IMR-90 (cell line): ENCODE results near the gene LPO. TPM values are rescaled to one million over a fixed set of nuclear protein-coding genes. Genes with fewer than 3 reads are reported as not detected.

Source experiments
- ATAC-seq: fragments of 200-7000 bp; cut with Tn5 transposase; 2 replicates; pipeline ENCODE4 v1.9.1; 2020; ENCODE audit warnings: low read depth, mild to moderate bottlenecking, moderate library complexity
- BruUV-seq: library from RNA; stranded (reverse); fragments of 400-500 nt; replicated peaks from 2 replicates; lab custom pipeline; 2021; lab: Mats Ljungman, UMichigan
- CTCF ChIA-PET: fragments of 300-600 bp; formaldehyde crosslinking; extraction: SDS; loops from one replicate; lab custom pipeline; 2021; ENCODE audit warnings: antibody characterized with exemption; lab: Yijun Ruan, JAX
- POLR2A ChIA-PET: fragments of 300-600 bp; sonication (Branson Sonifier 250); formaldehyde crosslinking; loops from one replicate; lab custom pipeline; 2022; ENCODE audit warnings: antibody characterized with exemption; ENCODE audit not compliant: unreplicated experiment; lab: Charles Lee
- DNase-seq: peaks from one replicate; pipeline ENCODE4 v3.0.0; 2013
- H2AFZ ChIP-seq: replicated peaks from 2 replicates; pipeline ENCODE3; 2013; ENCODE audit warnings: low read length, mild to moderate bottlenecking; ENCODE audit not compliant: poor library complexity
- H2AK5ac ChIP-seq: 2 replicates; pipeline ENCODE4 v1.6.1; 2013; ENCODE audit warnings: low read depth, low read length, inconsistent platforms
- H2AK9ac ChIP-seq: replicated peaks from 2 replicates; pipeline ENCODE3; 2013; ENCODE audit warnings: mild to moderate bottlenecking, low read depth, low read length, moderate library complexity; ENCODE audit not compliant: poor library complexity
- H2BK120ac ChIP-seq: 2 replicates; pipeline ENCODE4 v1.6.1; 2013; ENCODE audit warnings: low read depth, low read length, inconsistent platforms
- H2BK15ac ChIP-seq: 3 replicates; pipeline ENCODE4 v1.6.1; 2013; ENCODE audit warnings: low read depth, low read length, inconsistent platforms
- H2BK20ac ChIP-seq: 2 replicates; pipeline ENCODE4 v1.6.1; 2013; ENCODE audit warnings: low read depth, mild to moderate bottlenecking, inconsistent platforms, low read length, moderate library complexity
- H2BK5ac ChIP-seq: 2 replicates; pipeline ENCODE4 v1.6.1; 2013; ENCODE audit warnings: mild to moderate bottlenecking, low read depth, low read length, inconsistent platforms; ENCODE audit not compliant: poor library complexity, severe bottlenecking
- H3K14ac ChIP-seq: replicated peaks from 2 replicates; pipeline ENCODE4 v1.6.1; 2013; ENCODE audit warnings: low read depth, low read length, inconsistent platforms
- H3K18ac ChIP-seq: 2 replicates; pipeline ENCODE4 v1.6.1; 2013; ENCODE audit warnings: low read depth, low read length, control low read depth
- H3K23ac ChIP-seq: 2 replicates; pipeline ENCODE4 v1.6.1; 2013; ENCODE audit warnings: low read depth, low read length, inconsistent platforms
- H3K27ac ChIP-seq: 2 replicates; pipeline ENCODE4 v1.5.1; 2013; ENCODE audit warnings: mild to moderate bottlenecking, control low read depth, low read length; ENCODE audit not compliant: insufficient read depth
- H3K27me3 ChIP-seq: 2 replicates; pipeline ENCODE4 v1.6.1; 2013; ENCODE audit warnings: low read length; ENCODE audit not compliant: control insufficient read depth, insufficient read depth
- H3K36me3 ChIP-seq: 2 replicates; pipeline ENCODE4 v1.6.1; 2013; ENCODE audit warnings: low read length, mixed read lengths; ENCODE audit not compliant: control insufficient read depth, insufficient read depth
- H3K4ac ChIP-seq: 2 replicates; pipeline ENCODE4 v1.6.1; 2013; ENCODE audit warnings: low read depth, low read length, inconsistent platforms
- H3K4me1 ChIP-seq: 2 replicates; pipeline ENCODE4 v1.6.1; 2013; ENCODE audit warnings: low read length, mixed read lengths; ENCODE audit not compliant: control insufficient read depth, insufficient read depth
- H3K4me2 ChIP-seq: 2 replicates; pipeline ENCODE4 v1.6.1; 2013; ENCODE audit warnings: low read depth, mild to moderate bottlenecking, control low read depth, low read length, moderate library complexity
- H3K4me3 ChIP-seq: 2 replicates; pipeline ENCODE4 v1.5.1; 2013; ENCODE audit warnings: low read depth, mild to moderate bottlenecking, control low read depth, low read length, moderate library complexity; ENCODE audit not compliant: insufficient read depth
- H3K56ac ChIP-seq: 2 replicates; pipeline ENCODE4 v1.6.1; 2013; ENCODE audit warnings: low read length, inconsistent platforms; ENCODE audit not compliant: insufficient read depth; ENCODE audit errors: extremely low read depth
- H3K79me1 ChIP-seq, 2 experiments: 2 replicates each; pipeline ENCODE4 v1.6.1; 2013; ENCODE audit warnings: low read length in 2 of 2, inconsistent platforms in 1 of 2, low read depth in 1 of 2
- H3K9ac ChIP-seq: 2 replicates; pipeline ENCODE4 v1.6.1; 2013; ENCODE audit warnings: low read depth, low read length, control low read depth
- H3K9me1 ChIP-seq: 2 replicates; pipeline ENCODE4 v1.6.1; 2013; ENCODE audit warnings: low read length, inconsistent platforms; ENCODE audit not compliant: insufficient read depth
- H3K9me3 ChIP-seq: 2 replicates; pipeline ENCODE4 v1.6.1; 2013; ENCODE audit warnings: low read length; ENCODE audit not compliant: control insufficient read depth, insufficient read depth
- H4K20me1 ChIP-seq: 2 replicates; pipeline ENCODE4 v1.6.1; 2013; ENCODE audit warnings: low read length, inconsistent platforms; ENCODE audit not compliant: insufficient read depth
- H4K5ac ChIP-seq: 2 replicates; pipeline ENCODE4 v1.6.1; 2013; ENCODE audit warnings: mild to moderate bottlenecking, low read depth, low read length, control low read depth
- H4K8ac ChIP-seq, 2 experiments: 2 replicates each; pipeline ENCODE4 v1.6.1; 2013; ENCODE audit warnings: low read depth in 2 of 2, low read length in 2 of 2, control low read depth in 1 of 2, inconsistent platforms in 1 of 2
- H4K91ac ChIP-seq: 2 replicates; pipeline ENCODE4 v1.6.1; 2013; ENCODE audit warnings: low read depth, low read length, inconsistent platforms; ENCODE audit not compliant: insufficient read depth
- BHLHE40 ChIP-seq: fragments of 150-350 bp; IDR thresholded peaks from 2 replicates; pipeline ENCODE4 v1.6.1; 2016; ENCODE audit warnings: mild to moderate bottlenecking, low read depth, low read length
- CEBPB ChIP-seq: IDR thresholded peaks from 2 replicates; pipeline ENCODE4 v1.6.1; 2012; ENCODE audit warnings: low read depth, low read length, improper control_type of control experiment
- CHD1 ChIP-seq: IDR thresholded peaks from 2 replicates; pipeline ENCODE4 v1.6.1; 2012; ENCODE audit warnings: low read depth, low read length, improper control_type of control experiment
- FOS ChIP-seq: fragments of 150-350 bp; IDR thresholded peaks from 2 replicates; pipeline ENCODE4 v1.6.1; 2016; ENCODE audit warnings: low read depth, low read length
- MAFK ChIP-seq: IDR thresholded peaks from 2 replicates; pipeline ENCODE4 v1.6.1; 2012; ENCODE audit warnings: low read depth, low read length, improper control_type of control experiment
- MAZ ChIP-seq: IDR thresholded peaks from 2 replicates; pipeline ENCODE4 v1.6.1; 2012; ENCODE audit warnings: low read depth, mild to moderate bottlenecking, low read length, improper control_type of control experiment, moderate library complexity, borderline replicate concordance
- MXI1 ChIP-seq: IDR thresholded peaks from 2 replicates; pipeline ENCODE4 v1.6.1; 2012; ENCODE audit warnings: low read depth, mild to moderate bottlenecking, low read length, moderate library complexity, borderline replicate concordance
- NFE2L2 ChIP-seq: fragments of 150-350 bp; IDR thresholded peaks from 2 replicates; pipeline ENCODE4 v1.6.1; 2016; ENCODE audit warnings: low read depth, mild to moderate bottlenecking, low read length
- POLR2A ChIP-seq: IDR thresholded peaks from 2 replicates; pipeline ENCODE4 v1.6.1; 2012; ENCODE audit warnings: mild to moderate bottlenecking, low read depth, low read length
- RCOR1 ChIP-seq: IDR thresholded peaks from 2 replicates; pipeline ENCODE4 v1.6.1; 2012; ENCODE audit warnings: mild to moderate bottlenecking, low read length, improper control_type of control experiment; ENCODE audit not compliant: insufficient replicate concordance
- SMC3 ChIP-seq: fragments of 150-350 bp; IDR thresholded peaks from 2 replicates; pipeline ENCODE4 v1.6.1; 2016; ENCODE audit warnings: low read depth, mild to moderate bottlenecking, antibody characterized with exemption, low read length, moderate library complexity
- WGBS, 2 experiments: methylation state at CpG; one replicate each; pipeline versions ENCODE4 v1.1.5 to v1.1.7; 2013; ENCODE audit warnings: missing lambda C conversion rate in 2 of 2; ENCODE audit not compliant: insufficient read length in 1 of 2; ENCODE audit errors: extremely low coverage in 2 of 2; 5-methylcytosine and 5-hydroxymethylcytosine counted together
- dilution Hi-C: fragments of 300-500 bp; cut with HindIII; formaldehyde crosslinking; loops from one replicate; pipeline ENCODE4 v1.14.3; 2018; ENCODE audit warnings: low sequenced_read_pairs; ENCODE audit not compliant: unreplicated experiment
- in situ Hi-C: fragments of 300-500 bp; cut with MboI; formaldehyde crosslinking; loops from 3 replicates; pipeline ENCODE4 v1.14.3; 2019; ENCODE audit warnings: low sequenced_read_pairs, inconsistent platforms, mixed read lengths
- intact Hi-C: fragments of 100-400 bp; cut with micrococcal nuclease; formaldehyde crosslinking; loops from 2 replicates; pipeline ENCODE4 v1.10.0; 2022
- polyA plus RNA-seq, 3 experiments: library from polyadenylated mRNA; depleted of rRNA; stranded (reverse); fragments of >200 nt; gene quantifications; 2 replicates each; pipeline ENCODE4 v1.2.3, GENCODE V29; 2012; ENCODE audit warnings: low replicate concordance in 1 of 3
- total RNA-seq: library from RNA; depleted of rRNA; stranded (reverse); fragments of >200 nt; gene quantifications from 2 replicates; pipeline ENCODE4 v1.2.3, GENCODE V29; 2012
- TF ChIP-seq, protein P1 (sequence below): conservative IDR thresholded peaks from 2 replicates; pipeline ENCODE4 v1.5.1; 2012; ENCODE audit warnings: mild to moderate bottlenecking, low read depth, low read length, improper control_type of control experiment

LPO gene
- total and polyA plus RNA-seq, 2 of the 4 experiments (the other 2 are of a cell fraction): not detected

DNA sequence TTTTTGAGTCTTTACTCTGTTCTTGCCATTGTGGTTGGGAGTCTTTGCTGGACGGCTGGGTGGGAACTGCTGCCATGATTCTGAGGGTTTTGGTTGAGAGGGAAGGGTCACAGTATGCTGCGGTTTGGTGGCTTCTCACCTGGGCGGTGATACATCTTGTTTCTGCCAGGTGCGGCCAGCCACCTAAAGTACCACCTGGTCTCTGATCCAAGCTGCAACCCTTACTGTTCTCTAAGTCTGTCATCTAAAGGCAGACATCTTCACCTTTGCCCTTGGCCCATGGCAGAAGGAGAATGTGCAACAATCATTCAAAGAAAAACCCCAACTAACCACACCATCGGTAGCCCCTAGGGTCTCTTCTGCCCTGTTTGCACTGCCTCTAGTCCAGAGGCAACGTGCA, 62.0 kb downstream of the LPO start:
- Histone ChIP-seq H3K4me1 (no peaks in the 10 kb centered on the region), H2BK20ac (no peak overlapping the region), H3K27ac (no peak overlapping the region), H2AFZ (no peak overlapping the region), H3K18ac (no peak overlapping the region), H4K91ac (no peak overlapping the region), H2BK5ac (no peak overlapping the region), H4K5ac (no peak overlapping the region), H3K56ac (no peak overlapping the region), H3K14ac (no peak overlapping the region), H3K79me1 (no peaks in the 10 kb centered on the region), H3K4me3 (no peak overlapping the region), H2AK9ac (no peak overlapping the region), H2AK5ac (no peak overlapping the region), H3K9ac (no peak overlapping the region), H3K36me3 (no peaks in the 10 kb centered on the region), H2BK120ac (no peak overlapping the region), H4K8ac (no peak overlapping the region), H3K23ac (no peak overlapping the region), H3K4ac (no peak overlapping the region), H3K27me3 (peaks cover 5% of the 10 kb centered on the region), H2BK15ac (no peak overlapping the region), H3K9me3 (no peaks in the 10 kb centered on the region), H3K9me1 (no peaks in the 10 kb centered on the region), H3K4me2 (no peak overlapping the region), H4K20me1 (no peaks in the 10 kb centered on the region; the same call in 1 of the 2 replicates)
- dilution Hi-C loops (no loop called here), intact Hi-C loops (no loop called here), in situ Hi-C loops (no loop called here)
- ChIA-PET POLR2A (no interaction called here), CTCF (no interaction called here)
- DNase-seq: no peak
- no TSS peak for BruUV-seq
- TF ChIP-seq SMC3 (no peak), BHLHE40 (no peak), POLR2A (no peak), MAZ (no peak), FOS (no peak), MAFK (no peak), MXI1 (no peak), CHD1 (no peak), NFE2L2 (no peak), RCOR1 (no peak), CEBPB (no peak)
- TF ChIP-seq, protein P1, sequence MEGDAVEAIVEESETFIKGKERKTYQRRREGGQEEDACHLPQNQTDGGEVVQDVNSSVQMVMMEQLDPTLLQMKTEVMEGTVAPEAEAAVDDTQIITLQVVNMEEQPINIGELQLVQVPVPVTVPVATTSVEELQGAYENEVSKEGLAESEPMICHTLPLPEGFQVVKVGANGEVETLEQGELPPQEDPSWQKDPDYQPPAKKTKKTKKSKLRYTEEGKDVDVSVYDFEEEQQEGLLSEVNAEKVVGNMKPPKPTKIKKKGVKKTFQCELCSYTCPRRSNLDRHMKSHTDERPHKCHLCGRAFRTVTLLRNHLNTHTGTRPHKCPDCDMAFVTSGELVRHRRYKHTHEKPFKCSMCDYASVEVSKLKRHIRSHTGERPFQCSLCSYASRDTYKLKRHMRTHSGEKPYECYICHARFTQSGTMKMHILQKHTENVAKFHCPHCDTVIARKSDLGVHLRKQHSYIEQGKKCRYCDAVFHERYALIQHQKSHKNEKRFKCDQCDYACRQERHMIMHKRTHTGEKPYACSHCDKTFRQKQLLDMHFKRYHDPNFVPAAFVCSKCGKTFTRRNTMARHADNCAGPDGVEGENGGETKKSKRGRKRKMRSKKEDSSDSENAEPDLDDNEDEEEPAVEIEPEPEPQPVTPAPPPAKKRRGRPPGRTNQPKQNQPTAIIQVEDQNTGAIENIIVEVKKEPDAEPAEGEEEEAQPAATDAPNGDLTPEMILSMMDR: no peak
- ATAC-seq: no peak
- WGBS, 2 experiments: no CpG with 5 or more reads among the region's 6 CpGs
